Glomerular visceral epithelial cell (primary cell): ENCODE measurements around the gene LIPH.
"Not testable (repeated sequence)": the region's sequence is repeated elsewhere in the genome, so short reads cannot be mapped to it uniquely, and the experiment has no call there.

Experiments used
- DNase-seq: peaks from one replicate; pipeline ENCODE4 v3.0.0-alpha.2; 2016; ENCODE audit errors: extremely low spot score

The LIPH gene

GRCh38 chr3:185488465-185488864 is 63.9 kb downstream of the LIPH start:
- no peak for DNase-seq

DNA sequence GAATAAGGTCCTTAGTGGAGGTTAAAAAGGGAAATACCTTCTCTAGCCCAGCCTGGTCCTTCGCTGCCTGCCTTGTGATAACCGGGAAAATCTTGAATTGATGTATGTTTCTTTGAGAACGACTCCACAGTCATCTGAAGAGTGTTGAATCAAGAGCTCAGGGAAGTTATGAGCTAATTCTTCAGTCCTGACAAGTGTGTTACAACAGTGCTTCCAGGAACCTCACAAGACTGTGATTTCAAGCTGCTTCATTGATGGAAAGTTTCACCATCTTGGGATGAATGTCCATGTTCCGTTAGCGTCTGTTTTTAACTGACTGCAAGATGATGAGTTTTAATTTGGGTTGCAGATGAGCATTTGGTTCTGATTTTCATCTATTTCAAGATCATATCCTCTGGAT is 66.0 kb downstream of the LIPH start:
- DNase-seq: no peak

DNA sequence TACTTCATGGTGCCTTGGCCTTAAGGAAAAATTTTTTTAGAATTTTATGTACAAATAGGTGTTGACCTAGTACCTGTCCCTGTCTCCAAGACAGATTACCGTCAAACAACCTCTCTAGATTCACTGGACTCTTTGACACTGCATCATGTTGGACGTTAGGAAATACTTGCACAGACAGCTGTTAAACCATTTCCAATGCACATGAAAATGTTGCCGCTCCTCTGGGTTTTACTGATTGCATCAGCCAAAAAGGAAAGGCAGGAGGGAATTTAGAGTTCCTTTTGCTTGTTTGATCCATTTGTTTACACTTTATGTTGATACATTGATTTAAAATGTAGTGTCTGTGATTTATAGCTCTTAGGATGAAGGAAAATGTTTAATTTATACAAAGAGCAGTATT is 68.1 kb downstream of the LIPH start:
- no peak for DNase-seq

GRCh38 chr3:185479373-185479945 is 72.9 kb downstream of the LIPH start:
- DNase-seq: no peak

- DNase-seq: no peak
Observed at GRCh38 chr3:185477316-185477715, 75.1 kb downstream of the LIPH start.

DNA sequence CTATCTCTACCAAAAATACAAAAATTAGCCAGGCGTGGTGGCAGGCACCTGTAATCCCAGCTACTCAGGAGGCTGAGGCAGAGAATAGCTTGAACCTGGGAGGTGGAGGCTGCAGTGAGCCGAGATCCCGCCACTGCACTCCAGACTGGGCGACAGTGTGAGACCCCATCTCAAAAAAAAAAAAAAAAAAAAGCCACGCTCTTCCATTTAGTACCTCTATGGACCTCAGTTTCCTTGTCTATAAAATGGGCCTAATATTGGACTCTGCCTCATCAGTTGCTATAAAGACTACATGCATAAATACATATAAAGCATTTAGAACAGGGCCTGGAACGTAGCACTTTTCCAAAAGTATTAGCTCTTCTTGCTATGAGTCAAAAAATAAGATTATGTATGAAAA is 77.5 kb downstream of the LIPH start:
- not testable (repeated sequence) for DNase-seq

DNA sequence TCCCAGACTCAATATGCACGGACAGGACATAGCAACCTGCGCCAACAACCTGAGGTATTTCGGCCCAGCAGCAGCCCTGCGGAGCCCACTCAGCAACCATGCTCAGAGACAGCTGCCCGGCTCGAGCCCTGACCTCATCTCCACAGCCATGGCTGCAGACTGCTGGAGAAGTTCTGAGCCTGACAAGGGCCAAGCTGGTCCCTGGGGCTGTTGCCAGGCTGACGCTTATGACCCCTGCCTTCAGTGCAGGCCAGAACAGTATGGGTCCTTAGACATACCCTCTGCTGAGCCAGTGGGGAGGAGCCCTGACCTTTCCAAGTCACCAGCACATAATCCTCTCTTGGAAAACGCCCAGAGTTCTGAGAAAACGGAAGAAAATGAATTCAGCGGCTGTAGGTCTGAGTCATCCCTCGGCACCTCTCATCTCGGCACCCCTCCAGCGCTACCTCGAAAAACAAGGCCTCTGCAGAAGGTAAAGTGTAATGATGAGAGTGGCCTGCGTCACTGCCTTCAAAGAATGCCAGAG is 79.0 kb downstream of the LIPH start:
- DNase-seq: no peak

GRCh38 chr3:185470323-185470722 is 82.1 kb downstream of the LIPH start:
- no peak for DNase-seq

DNA sequence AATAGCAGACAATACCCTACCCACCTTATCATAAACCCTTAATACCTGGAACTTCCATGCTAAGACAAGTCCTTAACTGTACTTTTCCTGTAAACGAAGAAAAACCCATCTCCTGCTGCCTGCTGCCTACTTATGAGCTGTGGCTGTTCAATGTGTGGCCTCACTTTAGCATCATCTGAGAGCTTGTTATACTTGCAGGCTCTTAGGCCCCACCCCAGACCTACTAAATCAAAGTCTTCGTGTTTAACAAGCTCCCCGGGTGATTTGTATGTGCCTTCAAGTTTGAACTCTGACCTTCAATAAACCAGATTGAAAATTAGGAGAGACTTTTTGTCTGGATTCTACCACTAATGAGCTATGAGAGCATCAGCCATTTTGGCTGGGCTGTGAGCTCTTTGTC is 82.8 kb downstream of the LIPH start:
- no peak for DNase-seq

DNA sequence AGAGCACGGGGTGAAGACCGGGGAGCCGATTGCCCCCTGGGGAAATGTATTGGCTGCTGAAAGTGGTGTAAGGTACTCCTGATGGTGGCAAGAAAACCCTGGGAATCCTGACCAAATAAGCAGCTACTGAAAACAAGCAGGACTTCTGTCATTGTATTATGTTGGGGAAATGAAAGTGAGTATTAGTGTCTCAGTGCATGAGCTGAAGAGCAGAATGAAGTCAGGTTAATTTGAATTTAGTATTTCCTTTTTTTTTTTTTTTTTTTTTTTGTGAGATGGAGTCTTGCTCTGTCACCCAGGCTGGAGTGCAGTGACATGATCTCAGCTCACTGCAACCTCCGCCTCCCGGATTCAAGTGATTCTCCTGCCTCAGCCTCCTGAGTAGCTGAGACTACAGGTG is 86.3 kb downstream of the LIPH start:
- DNase-seq: not testable (repeated sequence)

DNA sequence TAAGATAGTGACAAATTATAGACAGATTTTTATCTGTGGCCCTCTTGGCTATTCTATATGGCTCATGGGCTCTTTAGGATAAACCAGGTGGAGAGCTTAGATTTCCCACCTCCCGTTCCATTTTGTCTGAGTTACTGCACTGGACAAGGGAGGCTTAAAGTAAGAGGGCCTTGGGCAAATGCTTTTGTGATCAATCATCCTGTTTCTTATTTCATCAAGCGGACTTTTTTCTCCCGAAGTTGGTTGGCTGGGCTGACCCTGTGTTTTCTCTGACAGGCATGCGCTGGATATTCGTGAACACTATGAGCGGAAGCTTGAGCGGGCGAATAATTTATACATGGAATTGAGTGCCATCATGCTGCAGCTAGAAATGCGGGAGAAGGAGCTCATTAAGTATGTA is 86.9 kb downstream of the LIPH start:
- DNase-seq: no peak

DNA sequence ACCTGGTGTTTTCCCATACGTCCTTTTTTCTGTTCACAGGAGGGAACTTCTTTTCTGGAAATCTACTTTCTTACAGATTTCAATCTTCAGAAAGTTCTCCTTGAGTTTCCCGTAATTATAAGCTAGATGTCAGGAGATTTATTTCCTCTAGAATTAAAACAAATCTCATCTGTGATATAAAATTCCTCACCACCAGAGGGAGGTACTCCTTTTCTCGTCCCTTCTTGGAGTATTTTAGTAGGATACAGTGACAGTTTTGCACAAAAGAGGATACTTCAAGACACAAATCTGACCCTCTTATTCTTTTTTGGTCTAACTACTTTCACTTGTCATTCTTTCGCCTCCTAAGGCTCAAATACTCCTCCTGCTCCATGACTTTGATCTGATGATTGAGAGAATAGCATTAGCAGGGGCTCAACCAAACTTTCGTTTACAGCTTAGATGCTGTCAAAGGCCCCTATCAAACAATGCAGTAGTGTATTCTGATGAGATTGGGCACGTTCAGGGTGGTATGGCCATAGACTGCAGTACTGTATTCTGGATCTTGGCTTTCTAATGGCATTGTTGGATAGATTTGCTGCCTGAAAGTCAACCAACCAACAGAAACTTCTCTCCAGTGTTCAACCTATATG is 91.6 kb downstream of the LIPH start:
- peak; percentile 17 for DNase-seq

DNA sequence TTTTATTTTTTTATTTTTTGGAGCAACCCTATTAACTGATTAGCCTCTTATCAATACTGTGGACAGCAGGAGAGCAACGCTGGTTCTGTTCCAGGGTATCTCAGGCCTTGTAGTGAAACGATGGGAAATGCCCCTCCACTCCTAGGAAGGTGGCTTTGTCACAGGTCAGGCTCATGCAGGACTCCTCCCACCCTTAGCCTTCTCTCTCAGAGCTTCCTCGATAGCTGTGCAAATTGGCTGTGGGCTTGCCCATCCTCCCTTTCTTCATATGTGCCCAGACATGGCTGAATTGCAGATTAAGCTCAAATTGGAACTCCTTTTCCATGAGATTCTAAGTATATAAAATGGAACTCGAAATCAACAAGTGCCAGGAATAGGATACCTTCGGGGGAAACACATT is 92.1 kb downstream of the LIPH start:
- no peak for DNase-seq

DNA sequence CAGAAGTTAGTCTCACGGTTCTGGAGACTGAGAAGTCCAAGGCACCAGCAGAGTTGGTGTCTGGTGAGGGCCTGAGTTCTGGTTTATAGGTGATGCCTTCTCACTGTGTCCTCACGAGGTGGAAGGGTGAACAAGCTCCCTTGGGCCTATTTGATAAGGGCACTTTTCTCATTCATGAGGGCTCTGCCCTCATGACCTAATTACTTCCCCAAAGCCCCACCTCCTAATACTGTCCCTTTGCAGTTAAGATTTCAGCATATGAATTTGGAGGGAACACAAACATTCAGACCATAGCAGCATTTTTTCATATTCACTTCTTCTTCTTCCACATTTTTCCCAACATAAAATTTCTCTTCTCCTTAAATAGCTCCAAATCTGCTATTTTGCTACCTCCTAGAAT is 95.0 kb downstream of the LIPH start:
- no peak for DNase-seq
